OCI-LY3 (cell line): ENCODE results near the gene AFAP1.

Source experiments
- EZH2phosphoT487 ChIP-seq: fragments of 200-600 bp; shearing (Covaris generic); IDR thresholded peaks from 2 replicates; pipeline ENCODE4 v1.6.1; 2018; ENCODE audit warnings: antibody characterized with exemption, mixed run types, low read depth
- TF ChIP-seq, protein P1 (sequence below): fragments of 200-600, 300-600 bp; sonication (generic); IDR thresholded peaks from 2 replicates; pipeline ENCODE4 v1.5.1; 2014; ENCODE audit warnings: antibody characterized with exemption, low read length, low read depth

DNA sequence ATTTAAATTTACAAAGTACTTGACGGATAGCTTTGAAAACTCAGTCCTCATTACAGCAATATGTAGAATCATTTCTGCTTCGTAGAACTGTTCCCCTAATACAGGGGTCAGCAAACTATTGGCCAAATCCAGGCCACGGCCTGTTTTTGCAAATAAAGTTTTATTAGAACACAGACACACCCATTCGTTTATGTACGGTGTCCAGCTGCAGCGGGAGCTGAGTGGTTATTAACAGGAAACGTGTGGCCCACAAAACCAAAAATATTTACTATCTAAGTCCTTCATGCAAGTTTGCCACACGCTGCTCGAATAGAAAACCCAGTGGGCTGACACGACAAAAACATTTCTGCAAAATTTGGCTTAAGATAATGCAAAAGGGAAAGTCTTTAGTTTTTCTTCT, 146.5 kb downstream of the AFAP1 start:
- TF ChIP-seq, protein P1, sequence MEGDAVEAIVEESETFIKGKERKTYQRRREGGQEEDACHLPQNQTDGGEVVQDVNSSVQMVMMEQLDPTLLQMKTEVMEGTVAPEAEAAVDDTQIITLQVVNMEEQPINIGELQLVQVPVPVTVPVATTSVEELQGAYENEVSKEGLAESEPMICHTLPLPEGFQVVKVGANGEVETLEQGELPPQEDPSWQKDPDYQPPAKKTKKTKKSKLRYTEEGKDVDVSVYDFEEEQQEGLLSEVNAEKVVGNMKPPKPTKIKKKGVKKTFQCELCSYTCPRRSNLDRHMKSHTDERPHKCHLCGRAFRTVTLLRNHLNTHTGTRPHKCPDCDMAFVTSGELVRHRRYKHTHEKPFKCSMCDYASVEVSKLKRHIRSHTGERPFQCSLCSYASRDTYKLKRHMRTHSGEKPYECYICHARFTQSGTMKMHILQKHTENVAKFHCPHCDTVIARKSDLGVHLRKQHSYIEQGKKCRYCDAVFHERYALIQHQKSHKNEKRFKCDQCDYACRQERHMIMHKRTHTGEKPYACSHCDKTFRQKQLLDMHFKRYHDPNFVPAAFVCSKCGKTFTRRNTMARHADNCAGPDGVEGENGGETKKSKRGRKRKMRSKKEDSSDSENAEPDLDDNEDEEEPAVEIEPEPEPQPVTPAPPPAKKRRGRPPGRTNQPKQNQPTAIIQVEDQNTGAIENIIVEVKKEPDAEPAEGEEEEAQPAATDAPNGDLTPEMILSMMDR: no peak
- TF ChIP-seq EZH2phosphoT487: no peak
